ENCODE data around the gene PADI4.

PADI4 gene

GRCh38 chr1:17308593-17308992, 596 bp downstream of the PADI4 start:
- Histone ChIP-seq H3K36me3 (ENCODE audit: control insufficient read depth, insufficient read depth, low read length) (no peaks in the 10 kb centered on the region), H3K4me2 (ENCODE audit: low read length) (no peak overlapping the region), H2AFZ (no peak overlapping the region), H3K9ac (no peak overlapping the region), H3K27me3 (ENCODE audit: control insufficient read depth, insufficient read depth, low read length) (no peaks in the 10 kb centered on the region), H3K4me1 (no peaks in the 10 kb centered on the region), H3K4me3 (ENCODE audit: low read depth, low read length) (no peak overlapping the region), H3K27ac (no peak overlapping the region), H3K79me2 (no peaks in the 10 kb centered on the region), H3K9me3 (ENCODE audit: control insufficient read depth, low read length) (no peaks in the 10 kb centered on the region)
- no peak for TF ChIP-seq CTCF (IDR thresholded peaks at IDR 0.05)

- Histone ChIP-seq H3K4me2 (ENCODE audit: low read length) (no peak overlapping the region), H3K27ac (no peak overlapping the region), H3K9me3 (ENCODE audit: control insufficient read depth, low read length) (no peaks in the 10 kb centered on the region), H2AFZ (no peak overlapping the region), H3K4me1 (no peaks in the 10 kb centered on the region), H3K79me2 (no peaks in the 10 kb centered on the region), H3K27me3 (ENCODE audit: control insufficient read depth, insufficient read depth, low read length) (no peaks in the 10 kb centered on the region), H3K4me3 (ENCODE audit: low read depth, low read length) (no peak overlapping the region), H3K36me3 (ENCODE audit: control insufficient read depth, insufficient read depth, low read length) (no peaks in the 10 kb centered on the region), H3K9ac (no peak overlapping the region)
- TF ChIP-seq CTCF (IDR thresholded peaks at IDR 0.05), result no peak
Observed at GRCh38 chr1:17309426-17310067, 1.6 kb downstream of the PADI4 start.

GRCh38 chr1:17310068-17310640, 2.2 kb downstream of the PADI4 start:
- TF ChIP-seq CTCF (IDR thresholded peaks at IDR 0.05), result no peak
- no peak overlapping the region for H2AFZ ChIP-seq
- H3K9ac ChIP-seq, result no peak overlapping the region
- no peaks in the 10 kb centered on the region for H3K4me1 ChIP-seq
- H3K27ac ChIP-seq, result no peak overlapping the region
- H3K4me2 ChIP-seq (ENCODE audit: low read length), result no peak overlapping the region
- H3K27me3 ChIP-seq (ENCODE audit: control insufficient read depth, insufficient read depth, low read length), result no peaks in the 10 kb centered on the region
- H3K9me3 ChIP-seq (ENCODE audit: control insufficient read depth, low read length), result no peaks in the 10 kb centered on the region
- no peak overlapping the region for H3K4me3 ChIP-seq (ENCODE audit: low read depth, low read length)
- H3K79me2 ChIP-seq, result no peaks in the 10 kb centered on the region
- no peaks in the 10 kb centered on the region for H3K36me3 ChIP-seq (ENCODE audit: control insufficient read depth, insufficient read depth, low read length)

- TF ChIP-seq CTCF (IDR thresholded peaks at IDR 0.05), result no peak
- no peaks in the 10 kb centered on the region for H3K36me3 ChIP-seq (ENCODE audit: control insufficient read depth, insufficient read depth, low read length)
- no peak overlapping the region for H3K4me3 ChIP-seq (ENCODE audit: low read depth, low read length)
- H3K9ac ChIP-seq, result no peak overlapping the region
- H3K27ac ChIP-seq, result no peak overlapping the region
- H3K4me1 ChIP-seq, result no peaks in the 10 kb centered on the region
- H3K79me2 ChIP-seq, result no peaks in the 10 kb centered on the region
- H3K9me3 ChIP-seq (ENCODE audit: control insufficient read depth, low read length), result no peaks in the 10 kb centered on the region
- H3K4me2 ChIP-seq (ENCODE audit: low read length), result no peak overlapping the region
- no peak overlapping the region for H2AFZ ChIP-seq
- H3K27me3 ChIP-seq (ENCODE audit: control insufficient read depth, insufficient read depth, low read length), result no peaks in the 10 kb centered on the region
Observed at GRCh38 chr1:17313530-17314309, 5.7 kb downstream of the PADI4 start.

Measured in parathyroid adenoma (tissue), 2 donors.